Endothelial cell of umbilical vein (primary cell): ENCODE results near the gene SLC5A6. TPM values are rescaled to one million over a fixed set of nuclear protein-coding genes. Genes with fewer than 3 reads are reported as not detected.

Source experiments
- BruUV-seq: library from RNA; stranded (reverse); fragments of 400-500 nt; replicated peaks from 2 replicates; lab custom pipeline; 2021; lab: Mats Ljungman, UMichigan
- CTCF ChIA-PET: fragments of 300-600, 350-600 bp; sonication (Branson Sonifier 250); formaldehyde crosslinking; loops from one replicate; lab custom pipeline; 2021; ENCODE audit warnings: antibody characterized with exemption, inconsistent platforms; lab: Charles Lee
- POLR2A ChIA-PET: fragments of 300-600, 350-600 bp; sonication (Branson Sonifier 250); formaldehyde crosslinking; loops from one replicate; lab custom pipeline; 2021; ENCODE audit warnings: antibody characterized with exemption, inconsistent platforms; lab: Charles Lee
- DNase-seq: peaks from one replicate; pipeline ENCODE4 v3.0.0-alpha.2; 2011; ENCODE audit warnings: low read depth, low spot score
- FAIRE-seq: peaks from 2 replicates; lab custom pipeline; 2011; peaks lifted over from hg19 to GRCh38; lab: Jason Lieb, UNC
- H2AFZ ChIP-seq: 2 replicates; pipeline ENCODE4 v1.6.0; 2012; ENCODE audit warnings: low read depth, low read length, control low read depth, inconsistent platforms
- H3K27ac ChIP-seq: 2 replicates; pipeline ENCODE4 v1.5.1; 2011; ENCODE audit warnings: low read depth, mild to moderate bottlenecking, control low read depth, low read length, moderate library complexity; ENCODE audit not compliant: insufficient read depth
- H3K27me3 ChIP-seq, 2 experiments: 2 replicates each; pipeline versions ENCODE4 v1.6.0 to v1.6.1; 2011; ENCODE audit warnings: low read length in 2 of 2, mixed read lengths in 1 of 2; ENCODE audit not compliant: control insufficient read depth in 2 of 2, insufficient read depth in 2 of 2
- H3K36me3 ChIP-seq, 2 experiments: 2 replicates in 1 of 2; 3 replicates in 1 of 2; pipeline ENCODE4 v1.5.1; 2011; ENCODE audit warnings: low read length in 2 of 2, mild to moderate bottlenecking in 1 of 2, moderate library complexity in 1 of 2; ENCODE audit not compliant: control insufficient read depth in 2 of 2, insufficient read depth in 2 of 2; ENCODE audit errors: extremely low read depth in 1 of 2
- H3K4me1 ChIP-seq: 3 replicates; pipeline ENCODE4 v1.5.1; 2011; ENCODE audit warnings: mild to moderate bottlenecking, low read length; ENCODE audit not compliant: control insufficient read depth, insufficient read depth; ENCODE audit errors: extremely low read depth
- H3K4me2 ChIP-seq: 2 replicates; pipeline ENCODE4 v1.6.1; 2011; ENCODE audit warnings: low read length, control low read depth, mixed read lengths; ENCODE audit not compliant: insufficient read depth
- H3K4me3 ChIP-seq, 3 experiments: fragments of 200-600 bp in 1 of 3; sonication (generic), shearing (Covaris generic) in 1 of 3; replicated peaks in 1 of 3; 2 replicates each; pipeline ENCODE4 v1.5.1; 2011 to 2016; ENCODE audit warnings: control low read depth in 3 of 3, low read length in 3 of 3, mild to moderate bottlenecking in 2 of 3, inconsistent platforms in 1 of 3, low read depth in 1 of 3, moderate library complexity in 1 of 3; ENCODE audit not compliant: insufficient read depth in 1 of 3
- H3K79me2 ChIP-seq: 2 replicates; pipeline ENCODE4 v1.6.0; 2012; ENCODE audit warnings: low read length, inconsistent platforms; ENCODE audit not compliant: control insufficient read depth, insufficient read depth
- H3K9ac ChIP-seq: replicated peaks from 2 replicates; pipeline ENCODE3; 2011; ENCODE audit warnings: low read length, control low read depth; ENCODE audit not compliant: insufficient read depth; ENCODE audit errors: extremely low read depth
- H3K9me1 ChIP-seq: replicated peaks from 3 replicates; pipeline ENCODE4 v1.6.0; 2011; ENCODE audit warnings: mild to moderate bottlenecking, low read length; ENCODE audit not compliant: control insufficient read depth, insufficient read depth; ENCODE audit errors: extremely low read depth
- H3K9me3 ChIP-seq: replicated peaks from 2 replicates; pipeline ENCODE4 v1.5.1; 2012; ENCODE audit warnings: low read length, inconsistent platforms; ENCODE audit not compliant: control insufficient read depth, insufficient read depth
- H4K20me1 ChIP-seq: replicated peaks from 2 replicates; pipeline ENCODE3; 2011; ENCODE audit warnings: mild to moderate bottlenecking, low read length; ENCODE audit not compliant: control insufficient read depth, insufficient read depth; ENCODE audit errors: extremely low read depth
- CTCF ChIP-seq, 2 donors: IDR thresholded peaks; 1 replicate in 1 of 2; 2 replicates in 1 of 2; pipeline ENCODE4 v1.5.1; 2011; ENCODE audit warnings: low read length in 2 of 2, mild to moderate bottlenecking in 2 of 2, moderate library complexity in 2 of 2, control low read depth in 1 of 2, inconsistent platforms in 1 of 2, low read depth in 1 of 2; ENCODE audit not compliant: insufficient read depth in 1 of 2; ENCODE audit errors: extremely low read depth in 1 of 2
- EZH2 ChIP-seq: IDR thresholded peaks from 2 replicates; pipeline ENCODE4 v1.6.1; 2012; ENCODE audit warnings: borderline replicate concordance, low read depth, mild to moderate bottlenecking, moderate library complexity, low read length, inconsistent platforms; ENCODE audit not compliant: severe bottlenecking
- FOS ChIP-seq: IDR thresholded peaks from 2 replicates; pipeline ENCODE4 v1.6.1; 2011; ENCODE audit warnings: mild to moderate bottlenecking, low read length, moderate library complexity, borderline replicate concordance; ENCODE audit not compliant: insufficient read depth
- GATA2 ChIP-seq: IDR thresholded peaks from 2 replicates; pipeline ENCODE4 v1.7.0; 2011; ENCODE audit warnings: low read depth, mild to moderate bottlenecking, moderate library complexity, mixed read lengths, low read length; ENCODE audit not compliant: insufficient read length, insufficient read depth
- JUN ChIP-seq: IDR thresholded peaks from 2 replicates; pipeline ENCODE4 v1.6.1; 2011; ENCODE audit warnings: borderline replicate concordance, low read depth; ENCODE audit not compliant: insufficient read length, insufficient read depth
- MAX ChIP-seq: IDR thresholded peaks from 2 replicates; pipeline ENCODE4 v1.6.1; 2011; ENCODE audit not compliant: insufficient read depth, insufficient read length
- MYC ChIP-seq: IDR thresholded peaks from one replicate; pipeline ENCODE4 v1.6.1; 2011; ENCODE audit warnings: mild to moderate bottlenecking, low read depth, low read length
- POLR2A ChIP-seq: IDR thresholded peaks from 2 replicates; pipeline ENCODE4 v1.6.1; 2012; ENCODE audit warnings: low read depth, mild to moderate bottlenecking, control low read depth, low read length
- POLR2AphosphoS5 ChIP-seq: IDR thresholded peaks from 2 replicates; pipeline ENCODE4 v1.6.1; 2012; ENCODE audit warnings: low read depth, mild to moderate bottlenecking, control low read depth, low read length, moderate library complexity; ENCODE audit not compliant: insufficient read depth
- dilution Hi-C: fragments of 300-500 bp; cut with MboI; formaldehyde crosslinking; loops from one replicate; pipeline ENCODE4 v1.15.0; 2019; ENCODE audit warnings: low sequenced_read_pairs; ENCODE audit not compliant: extremely low pct_ligation_motif_present
- intact Hi-C: fragments of 100-400 bp; cut with micrococcal nuclease; formaldehyde crosslinking; loops from one replicate; pipeline ENCODE4 v1.10.0; 2022
- polyA plus RNA-seq, 4 experiments: library from polyadenylated mRNA; depleted of rRNA in 3 of 4; stranded (reverse) in 3 of 4; unstranded in 1 of 4; fragments of >200 nt; gene quantifications; 2 replicates each; pipeline versions ENCODE4 v1.2.1 to v1.2.3, GENCODE V29; 2011 to 2012; ENCODE audit warnings: missing spikeins in 1 of 4
- total RNA-seq: library from RNA; stranded (reverse); gene quantifications from 2 replicates; pipeline ENCODE4 v1.2.3, GENCODE V29; 2021

The SLC5A6 gene
- total and polyA plus RNA-seq, 2 donors (not counting 3 experiments of a cell fraction or from before 2014, with no cell fraction given): 52.0 to 92.5 TPM

- Histone ChIP-seq H3K4me3 (peak overlapping the region in 2 of 3 experiments; percentile 33 to 82), H4K20me1 (no peaks in the 10 kb centered on the region), H3K27me3 (peaks cover 15 to 38% of the 10 kb centered on the region in 2 experiments), H2AFZ (no peak overlapping the region), H3K9me1 (no peaks in the 10 kb centered on the region), H3K9me3 (no peaks in the 10 kb centered on the region), H3K4me1 (peaks cover 22% of the 10 kb centered on the region), H3K36me3 (peaks cover 0 to 9% of the 10 kb centered on the region in 2 experiments), H3K27ac (no peak overlapping the region), H3K4me2 (peak overlapping the region; percentile 10), H3K79me2 (no peaks in the 10 kb centered on the region), H3K9ac (no peak overlapping the region)
- FAIRE-seq: no peak
- BruUV-seq: TSS peak; percentile 11
- dilution Hi-C loops (no loop called here), intact Hi-C loops (no loop called here)
- ChIA-PET POLR2A (no interaction called here), CTCF (interaction anchor here (1.3 to 6.9 kb wide), 4 partner anchors 19 to 42 kb away, joined by 4 to 143 read pairs (median 43); partner anchors contain the start of gene TRIM54)
- no peak for DNase-seq
- TF ChIP-seq FOS: no peak
- TF ChIP-seq POLR2AphosphoS5: no peak
- TF ChIP-seq JUN: no peak
- TF ChIP-seq CTCF (IDR thresholded peaks at IDR 0.05; ENCODE audit: extremely low read depth in 1 of 2, insufficient read depth in 1 of 2, low read depth in 1 of 2, low read length in 2 of 2): no peak
- no peak for TF ChIP-seq MYC
- no peak for TF ChIP-seq EZH2
- no peak for TF ChIP-seq GATA2
- no peak for TF ChIP-seq MAX
- TF ChIP-seq POLR2A: no peak
Measured at GRCh38 chr2:27261241-27261925, 49.3 kb upstream of the SLC5A6 start.
